Astrocyte of the spinal cord (primary cell): ENCODE results near the gene WNT9B.
"Not testable (repeated sequence)": the region's sequence is repeated elsewhere in the genome, so short reads cannot be mapped to it uniquely, and the experiment has no call there.

Source experiments
- DNase-seq: peaks from one replicate; pipeline ENCODE4 v3.0.0; 2011; ENCODE audit warnings: low read depth, low spot score
- H3K4me3 ChIP-seq: 2 replicates; pipeline ENCODE4 v1.5.1; 2011; ENCODE audit warnings: low read depth, mild to moderate bottlenecking, low read length, moderate library complexity
- in situ Hi-C: cut with HindIII; loops from 2 replicates; pipeline ENCODE4 v1.10.0; 2017; ENCODE audit warnings: low sequenced_read_pairs
- TF ChIP-seq, protein P1 (sequence below): IDR thresholded peaks from 2 replicates; pipeline ENCODE4 v1.5.1; 2012; ENCODE audit warnings: low read depth, mild to moderate bottlenecking, low read length, inconsistent platforms

The WNT9B gene

DNA sequence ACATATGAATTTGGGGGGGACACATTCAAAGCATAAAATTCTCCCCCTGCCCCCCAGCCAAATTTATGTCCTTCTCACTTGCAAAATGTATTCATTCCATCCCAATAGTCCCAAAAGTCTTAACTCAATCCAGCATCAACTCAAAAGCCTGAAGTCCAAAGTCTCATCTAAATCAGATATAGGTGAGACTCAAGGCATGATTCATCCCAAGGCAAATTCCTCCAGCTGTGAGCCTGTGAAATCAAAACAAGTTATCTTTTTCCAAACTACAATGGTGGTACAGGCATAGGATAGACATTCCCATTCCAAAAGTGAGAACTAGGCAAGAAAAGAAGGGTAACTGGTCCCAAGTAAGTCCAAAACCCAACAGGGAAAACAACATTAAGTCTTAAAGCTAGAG lies 65.7 kb downstream of the WNT9B start:
- in situ Hi-C loops = no loop called here
- TF ChIP-seq, protein P1, sequence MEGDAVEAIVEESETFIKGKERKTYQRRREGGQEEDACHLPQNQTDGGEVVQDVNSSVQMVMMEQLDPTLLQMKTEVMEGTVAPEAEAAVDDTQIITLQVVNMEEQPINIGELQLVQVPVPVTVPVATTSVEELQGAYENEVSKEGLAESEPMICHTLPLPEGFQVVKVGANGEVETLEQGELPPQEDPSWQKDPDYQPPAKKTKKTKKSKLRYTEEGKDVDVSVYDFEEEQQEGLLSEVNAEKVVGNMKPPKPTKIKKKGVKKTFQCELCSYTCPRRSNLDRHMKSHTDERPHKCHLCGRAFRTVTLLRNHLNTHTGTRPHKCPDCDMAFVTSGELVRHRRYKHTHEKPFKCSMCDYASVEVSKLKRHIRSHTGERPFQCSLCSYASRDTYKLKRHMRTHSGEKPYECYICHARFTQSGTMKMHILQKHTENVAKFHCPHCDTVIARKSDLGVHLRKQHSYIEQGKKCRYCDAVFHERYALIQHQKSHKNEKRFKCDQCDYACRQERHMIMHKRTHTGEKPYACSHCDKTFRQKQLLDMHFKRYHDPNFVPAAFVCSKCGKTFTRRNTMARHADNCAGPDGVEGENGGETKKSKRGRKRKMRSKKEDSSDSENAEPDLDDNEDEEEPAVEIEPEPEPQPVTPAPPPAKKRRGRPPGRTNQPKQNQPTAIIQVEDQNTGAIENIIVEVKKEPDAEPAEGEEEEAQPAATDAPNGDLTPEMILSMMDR = no peak
- no peak overlapping the region for H3K4me3 ChIP-seq
- DNase-seq = no peak

DNA sequence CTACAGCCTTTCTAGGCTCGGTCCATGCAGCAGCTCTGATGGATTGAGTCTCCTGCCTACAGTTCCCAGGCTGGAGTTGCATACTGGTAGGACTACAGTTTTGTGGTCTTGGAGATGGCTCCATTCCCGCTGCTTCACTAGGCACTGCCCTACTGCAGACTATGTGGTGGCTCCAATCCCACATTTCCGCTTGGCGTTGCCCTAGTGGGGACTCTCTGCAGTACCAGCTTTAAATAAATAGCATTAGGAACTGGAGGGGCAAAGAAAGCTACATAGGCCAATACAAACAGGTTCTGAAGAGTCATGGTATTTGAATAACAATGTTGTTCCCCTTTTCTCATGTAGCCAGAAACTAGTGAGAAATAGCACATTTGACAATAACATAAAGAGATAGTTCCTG lies 66.1 kb downstream of the WNT9B start:
- TF ChIP-seq, protein P1 = no peak
- no peak overlapping the region for H3K4me3 ChIP-seq
- DNase-seq = no peak
- in situ Hi-C loops = no loop called here

DNA sequence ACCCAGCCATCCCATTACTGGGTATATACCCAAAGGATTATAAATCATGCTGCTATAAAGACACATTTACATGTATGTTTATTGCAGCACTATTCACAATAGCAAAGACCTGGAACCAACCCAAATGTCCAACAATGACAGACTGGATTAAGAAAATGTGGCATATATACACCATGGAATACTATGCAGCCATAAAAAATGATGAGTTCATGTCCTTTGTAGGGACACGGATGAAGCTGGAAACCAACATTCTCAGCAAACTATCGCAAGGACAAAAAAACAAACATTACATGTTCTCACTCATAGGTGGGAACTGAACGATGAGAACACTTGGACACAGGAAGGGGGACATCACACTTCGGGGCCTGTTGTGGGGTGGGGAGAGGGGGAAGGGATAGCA lies 70.6 kb downstream of the WNT9B start:
- DNase-seq, in situ Hi-C loops: not testable (repeated sequence)
- H3K4me3 ChIP-seq = peak overlapping the region; percentile 99

DNA sequence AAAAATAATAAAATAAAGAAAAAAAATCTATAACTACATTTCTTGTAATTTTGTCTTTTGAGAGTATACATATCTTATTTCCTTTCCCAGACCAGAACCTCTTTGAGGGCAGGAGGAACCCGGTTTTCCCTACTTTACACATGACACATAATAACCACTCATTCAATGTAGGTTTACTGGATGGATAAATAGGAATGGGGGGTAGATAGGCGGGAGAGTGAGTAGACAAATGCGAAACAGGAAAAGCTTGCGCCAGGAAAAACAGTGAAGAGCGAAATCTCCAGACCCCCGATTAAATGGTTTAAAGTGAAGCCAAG lies 71.1 kb downstream of the WNT9B start:
- TF ChIP-seq, protein P1 = no peak

DNA sequence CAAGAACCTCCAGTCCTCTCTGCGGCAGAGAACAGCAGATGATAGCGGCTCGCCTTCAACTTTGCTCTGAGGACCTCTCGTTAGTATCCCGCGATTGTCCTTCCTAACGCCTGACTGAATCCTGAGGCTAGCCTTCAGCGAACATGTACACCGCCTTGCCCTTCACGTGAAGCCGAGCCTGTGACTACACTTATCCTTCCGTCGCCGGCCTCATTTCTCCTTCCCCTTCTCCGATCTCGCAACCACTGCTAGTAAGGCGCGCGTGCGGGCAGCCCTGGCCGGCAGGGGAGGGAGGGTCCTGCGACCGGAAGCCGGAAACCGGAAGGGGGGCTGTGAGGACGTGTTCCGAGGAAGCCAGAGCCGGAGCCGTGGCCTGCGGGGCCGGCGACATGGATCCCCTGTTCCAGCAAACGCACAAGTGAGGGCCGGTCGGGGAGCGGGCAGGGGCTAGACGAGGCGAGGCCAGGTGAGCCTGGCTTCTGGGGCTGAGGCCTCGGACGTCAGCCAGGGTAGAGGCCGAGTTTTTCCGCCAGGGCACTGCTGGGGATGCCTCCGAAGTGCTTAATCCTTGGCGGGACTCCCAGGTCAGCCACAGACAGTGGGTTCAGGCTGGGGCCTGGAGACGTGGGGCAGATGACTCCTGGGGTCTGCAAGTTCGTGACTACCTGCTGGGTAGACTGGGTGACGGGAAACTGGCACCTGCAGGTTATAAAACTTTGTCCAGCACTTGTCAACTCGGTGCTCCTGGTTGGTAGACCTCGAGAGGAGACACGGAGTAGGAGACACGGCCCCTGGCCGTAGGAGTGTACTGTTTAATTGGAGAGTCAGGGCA lies 71.6 kb downstream of the WNT9B start, which contains the start of gene GOSR2:
GOSR2 (plus strand) TSS at position 357 of the 832 bp plus-strand sequence; CDS start at position 390, 33 bp downstream.
- H3K4me3 ChIP-seq = peak within 1 kb of the TSS; percentile 99
- in situ Hi-C loops = no loop called here
- TF ChIP-seq, protein P1 = no peak
- DNase-seq = peak; percentile 93

More for the DNA sequence above, 71.1 kb downstream of the WNT9B start:
- no peak for DNase-seq
- in situ Hi-C loops = no loop called here
- H3K4me3 ChIP-seq = peak overlapping the region; percentile 99

DNA sequence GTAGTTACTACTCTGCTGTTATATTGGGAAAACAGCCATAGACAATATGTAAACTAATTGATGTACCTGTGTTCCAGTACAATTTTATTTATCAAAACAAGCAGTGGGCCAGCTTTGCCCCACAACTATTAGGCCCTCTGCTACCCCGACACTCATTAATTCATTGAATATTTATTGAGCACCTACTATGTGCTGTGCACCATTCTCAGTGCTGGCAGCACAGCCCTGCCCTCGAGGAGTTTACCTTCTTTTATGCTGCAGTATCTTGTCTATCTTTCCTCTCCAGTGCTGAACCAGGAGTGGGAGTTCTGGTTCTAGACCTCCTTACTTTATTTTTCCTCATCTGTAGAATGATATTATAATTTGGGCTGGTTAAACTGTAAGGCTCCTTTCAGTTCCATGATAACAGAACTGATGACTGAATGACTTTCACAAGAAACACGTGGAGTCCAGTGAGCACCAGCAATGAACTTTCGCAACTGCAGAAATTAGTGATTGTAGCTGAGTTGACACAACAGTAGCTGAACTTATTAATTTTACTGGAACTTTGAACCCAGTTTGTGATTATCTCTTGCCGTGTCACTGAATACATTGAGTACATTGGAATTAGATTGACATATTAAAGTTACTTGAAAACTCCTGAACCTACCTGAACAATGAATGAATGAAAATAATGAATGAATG lies 73.9 kb downstream of the WNT9B start:
- no peak overlapping the region for H3K4me3 ChIP-seq
- no peak for DNase-seq
- in situ Hi-C loops = no loop called here
- TF ChIP-seq, protein P1 = no peak
